ENCODE results near the gene EFHC1.
A peak's percentile ranks its signal among the peaks of the same experiment; 100 is the strongest.
"Not testable (repeated sequence)": the region's sequence is repeated elsewhere in the genome, so short reads cannot be mapped to it uniquely, and the experiment has no call there.

The EFHC1 gene

GRCh38 chr6:52399511-52400312 is 20.4 kb upstream of the EFHC1 start:
- peak; percentile 64 for DNase-seq

GRCh38 chr6:52400313-52401041 is 19.7 kb upstream of the EFHC1 start:
- DNase-seq: no peak

GRCh38 chr6:52403086-52403485 is 17.1 kb upstream of the EFHC1 start:
- no peak for DNase-seq

- no peak for DNase-seq
Measured at GRCh38 chr6:52403627-52404026, 16.5 kb upstream of the EFHC1 start.

- DNase-seq: no peak
Measured at GRCh38 chr6:52405243-52405642, 14.9 kb upstream of the EFHC1 start.

GRCh38 chr6:52407467-52407866 is 12.7 kb upstream of the EFHC1 start:
- peak; percentile 56 for DNase-seq

GRCh38 chr6:52409499-52409898 is 10.6 kb upstream of the EFHC1 start:
- no peak for DNase-seq

GRCh38 chr6:52410979-52411378 is 9.2 kb upstream of the EFHC1 start:
- no peak for DNase-seq

GRCh38 chr6:52411911-52412310 is 8.2 kb upstream of the EFHC1 start:
- no peak for DNase-seq

GRCh38 chr6:52415333-52415732 is 4.8 kb upstream of the EFHC1 start:
- no peak for DNase-seq

- no peak for DNase-seq
Measured at GRCh38 chr6:52415917-52416628, 4.1 kb upstream of the EFHC1 start.

- peak; percentile 84 for DNase-seq
Measured at GRCh38 chr6:52416629-52417151, 3.5 kb upstream of the EFHC1 start.

- DNase-seq: no peak
Measured at GRCh38 chr6:52417675-52418111, 2.4 kb upstream of the EFHC1 start.

- no peak for DNase-seq
Measured at GRCh38 chr6:52418606-52419005, 1.5 kb upstream of the EFHC1 start.

- no peak for DNase-seq
Measured at GRCh38 chr6:52420668-52421358, 671 bp downstream of the EFHC1 start.

GRCh38 chr6:52422156-52422555 is 2.0 kb downstream of the EFHC1 start:
- no peak for DNase-seq

- DNase-seq: no peak
Measured at GRCh38 chr6:52423448-52423847, 3.3 kb downstream of the EFHC1 start.

- DNase-seq: no peak
Measured at GRCh38 chr6:52423971-52424381, 3.8 kb downstream of the EFHC1 start.

- DNase-seq: no peak
Measured at GRCh38 chr6:52424513-52424912, 4.4 kb downstream of the EFHC1 start.

GRCh38 chr6:52426667-52427066 is 6.5 kb downstream of the EFHC1 start:
- DNase-seq: no peak

GRCh38 chr6:52433294-52433693 is 13.2 kb downstream of the EFHC1 start:
- not testable (repeated sequence) for DNase-seq

GRCh38 chr6:52435345-52435744 is 15.2 kb downstream of the EFHC1 start:
- no peak for DNase-seq

- DNase-seq: no peak
Measured at GRCh38 chr6:52438926-52439325, 18.8 kb downstream of the EFHC1 start.

Data from CD4-positive, alpha-beta T cell treated with Interleukin-10 for 1 hour (primary cell).